Measurements from ENCODE around the gene VEGFA. TPM values are rescaled to one million over a fixed set of nuclear protein-coding genes. Genes with fewer than 3 reads are reported as not detected.

VEGFA gene
- total RNA-seq, 1 donor from 2014 or later: 31.2 TPM

GRCh38 chr6:43799551-43800297 lies 29.7 kb downstream of the VEGFA start:
- no peak for TF ChIP-seq CTCF (conservative IDR thresholded peaks at IDR 0.05)
- Mint-ChIP-seq H3K27me3 (ENCODE audit: low read depth) (no peaks in the 10 kb centered on the region), H3K4me3 (no peak overlapping the region), H3K9me3 (no peaks in the 10 kb centered on the region), H3K36me3 (ENCODE audit: low read depth) (no peaks in the 10 kb centered on the region), H3K27ac (ENCODE audit: unreplicated experiment) (no peak overlapping the region), H3K4me1 (no peaks in the 10 kb centered on the region)
- DNase-seq (ENCODE audit: low read depth, low spot score): no peak

- H3K36me3 Mint-ChIP-seq (ENCODE audit: low read depth): no peaks in the 10 kb centered on the region
- no peaks in the 10 kb centered on the region for H3K9me3 Mint-ChIP-seq
- no peak for TF ChIP-seq CTCF (conservative IDR thresholded peaks at IDR 0.05)
- H3K4me1 Mint-ChIP-seq: no peaks in the 10 kb centered on the region
- no peak overlapping the region for H3K27ac Mint-ChIP-seq (ENCODE audit: unreplicated experiment)
- no peak for DNase-seq (ENCODE audit: low read depth, low spot score)
- no peaks in the 10 kb centered on the region for H3K27me3 Mint-ChIP-seq (ENCODE audit: low read depth)
- H3K4me3 Mint-ChIP-seq: no peak overlapping the region
Observed at GRCh38 chr6:43800298-43800623, 30.2 kb downstream of the VEGFA start.

GRCh38 chr6:43800746-43801494 lies 30.9 kb downstream of the VEGFA start:
- H3K4me3 Mint-ChIP-seq: no peak overlapping the region
- H3K27ac Mint-ChIP-seq (ENCODE audit: unreplicated experiment): no peak overlapping the region
- no peaks in the 10 kb centered on the region for H3K9me3 Mint-ChIP-seq
- no peak for DNase-seq (ENCODE audit: low read depth, low spot score)
- no peaks in the 10 kb centered on the region for H3K27me3 Mint-ChIP-seq (ENCODE audit: low read depth)
- H3K4me1 Mint-ChIP-seq: no peaks in the 10 kb centered on the region
- no peak for TF ChIP-seq CTCF (conservative IDR thresholded peaks at IDR 0.05)
- no peaks in the 10 kb centered on the region for H3K36me3 Mint-ChIP-seq (ENCODE audit: low read depth)

- H3K36me3 Mint-ChIP-seq (ENCODE audit: low read depth): no peaks in the 10 kb centered on the region
- DNase-seq (ENCODE audit: low read depth, low spot score): no peak
- no peaks in the 10 kb centered on the region for H3K4me1 Mint-ChIP-seq
Observed at GRCh38 chr6:43801495-43802181, 31.6 kb downstream of the VEGFA start.

More at GRCh38 chr6:43801495-43802181, 31.6 kb downstream of the VEGFA start:
- H3K27ac Mint-ChIP-seq (ENCODE audit: unreplicated experiment): no peak overlapping the region
- no peak for TF ChIP-seq CTCF (conservative IDR thresholded peaks at IDR 0.05)
- H3K9me3 Mint-ChIP-seq: no peaks in the 10 kb centered on the region
- no peaks in the 10 kb centered on the region for H3K27me3 Mint-ChIP-seq (ENCODE audit: low read depth)
- no peak overlapping the region for H3K4me3 Mint-ChIP-seq
